Heart right ventricle (tissue), 16 donors: ENCODE data around the gene PLA2G2F. TPM values are rescaled to one million over a fixed set of nuclear protein-coding genes. Genes with fewer than 3 reads are reported as not detected.

Experiments used
- ATAC-seq, 8 donors: fragments of 200-7000 bp; cut with Tn5 transposase; one replicate each; pipeline ENCODE4 v1.9.1; 2020; ENCODE audit warnings: mild to moderate bottlenecking in 8 of 8, moderate library complexity in 8 of 8, moderate number of reproducible peaks in 1 of 8
- DNase-seq, 2 donors: peaks; one replicate each; pipeline ENCODE4 v3.0.0-alpha.2; 2020
- H3K27ac ChIP-seq, 10 donors: fragments of 200-600 bp; sonication (generic) in 2 of 10; one replicate each; pipeline versions ENCODE4 v1.5.0 to v1.8.0; 2020 to 2022; ENCODE audit warnings: mild to moderate bottlenecking in 3 of 10
- H3K27me3 ChIP-seq, 7 donors: fragments of 200-600 bp; one replicate each; pipeline ENCODE4 v1.8.0; 2021 to 2022; ENCODE audit warnings: mild to moderate bottlenecking in 2 of 7
- H3K36me3 ChIP-seq, 9 donors: fragments of 200-600 bp; sonication (generic) in 1 of 9; one replicate each; pipeline versions ENCODE4 v1.5.0 to v1.8.0; 2020 to 2022; ENCODE audit warnings: mild to moderate bottlenecking in 2 of 9
- H3K4me1 ChIP-seq, 9 donors: fragments of 200-600 bp; sonication (generic) in 1 of 9; one replicate each; pipeline versions ENCODE4 v1.5.0 to v1.8.0; 2020 to 2022; ENCODE audit warnings: mild to moderate bottlenecking in 4 of 9
- H3K4me3 ChIP-seq, 10 donors: fragments of 200-600 bp; sonication (generic) in 2 of 10; one replicate each; pipeline versions ENCODE4 v1.5.0 to v1.8.0; 2020 to 2022; ENCODE audit warnings: mild to moderate bottlenecking in 7 of 10, moderate library complexity in 2 of 10
- H3K9me3 ChIP-seq, 11 donors: fragments of 200-600 bp in 10 of 11; sonication (generic) in 2 of 11; one replicate each; pipeline versions ENCODE4 v1.5.0 to v1.8.0; 2013 to 2022; ENCODE audit warnings: mild to moderate bottlenecking in 2 of 11, control low read depth in 1 of 11, moderate library complexity in 1 of 11
- CTCF ChIP-seq, 9 donors: fragments of 200-600 bp; sonication (generic) in 2 of 9; IDR thresholded peaks; one replicate each; pipeline versions ENCODE4 v1.5.0 to v1.8.0; 2021 to 2022; ENCODE audit warnings: antibody characterized with exemption in 9 of 9, mild to moderate bottlenecking in 5 of 9, moderate library complexity in 1 of 9
- WGBS, 2 donors: extraction: QIAGEN DNeasy Blood & Tissue Kit; methylation state at CpG; one replicate each; pipeline ENCODE4 v1.1.7; 2013; ENCODE audit warnings: inconsistent platforms in 1 of 2; 5-methylcytosine and 5-hydroxymethylcytosine counted together
- intact Hi-C, 10 donors: fragments of 100-400 bp; cut with DNase I; formaldehyde crosslinking; loops; one replicate each; pipeline versions ENCODE4 v1.11.1 to v1.14.2; 2022
- polyA plus RNA-seq, 2 donors: library from polyadenylated mRNA; stranded (reverse); fragments of 200-250 nt; gene quantifications; one replicate each; pipeline ENCODE4 v1.2.3, GENCODE V29; 2013
- total RNA-seq, 10 donors: library from RNA; stranded (reverse); fragmentation: NEBNext Ultra II Directional in 3 of 10; extraction: Animal tissue kit (Norgen Biotek cat#: 25700) in 3 of 10; gene quantifications; one replicate each; pipeline versions ENCODE4 v1.2.1 to v1.2.4, GENCODE V29; 2021 to 2023
- donor health status: Arrhythmogenic right ventricular cardiomyopathy.
- donor health status: ischemic (EF 13 %, LVEDD 7.1; RV severe dilation, severe dysfunction).
- donor health status: healthy with polysubstance abuse.
- donor health status: DM: no; HTN: yes; CAD: no.
- donor health status: DM: no; HTN: no; CAD: no.
- donor health status: ischemic (EF 25% LVEDD 6.9; RV normal size, moderate dysfunction).
- donor health status: ischemic (EF 25% LVEDD 5.7; RV mildly dilated, moderate dysfunction).
- donor health status: healthy.
- donor health status: DM: yes; HTN: yes; CAD: no.
- donor health status: Ischemic cardiomyopathy.
- donor health status: ischemic (EF 35%, LVEDD 5.7; RV mildly dilated, moderate dysfunction).
- donor health status: nonischemic (EF 11% LVEDD 7.7; RV severe dilation, severe dysfunction).
- donor health status: DM: yes; HTN: yes; CAD: no.
- donor health status: PGD.
- donor health status: ischemic (EF 29% LVEDD 5.4; RV normal size, mild dysfunction).
- donor health status: nonischemic (EF 23%, LVEDD 6.1; RV moderate dilation, normal function).

The PLA2G2F gene
- total and polyA plus RNA-seq, 12 donors = not detected

- ATAC-seq (no peak), DNase-seq (no peak)
- peaks cover 0 to 15% (median 6%) of the 10 kb centered on the region in 9 donors for H3K4me1 ChIP-seq
- H3K4me3 ChIP-seq = no peak overlapping the region
- intact Hi-C loops = no loop called here
- no peak overlapping the region for H3K27ac ChIP-seq
- TF ChIP-seq CTCF (IDR thresholded peaks at IDR 0.05) = no peak
- peaks cover 0 to 25% (median 10%) of the 10 kb centered on the region in 7 donors for H3K27me3 ChIP-seq
- H3K9me3 ChIP-seq = peaks cover 0 to 20% (median under 1%) of the 10 kb centered on the region in 11 donors
- no peaks in the 10 kb centered on the region for H3K36me3 ChIP-seq
- 58 to 64% methylated on average over 17 of the region's 17 CpGs for WGBS, 2 donors
Measured at GRCh38 chr1:20166051-20166450, 26.9 kb downstream of the PLA2G2F start.

DNA sequence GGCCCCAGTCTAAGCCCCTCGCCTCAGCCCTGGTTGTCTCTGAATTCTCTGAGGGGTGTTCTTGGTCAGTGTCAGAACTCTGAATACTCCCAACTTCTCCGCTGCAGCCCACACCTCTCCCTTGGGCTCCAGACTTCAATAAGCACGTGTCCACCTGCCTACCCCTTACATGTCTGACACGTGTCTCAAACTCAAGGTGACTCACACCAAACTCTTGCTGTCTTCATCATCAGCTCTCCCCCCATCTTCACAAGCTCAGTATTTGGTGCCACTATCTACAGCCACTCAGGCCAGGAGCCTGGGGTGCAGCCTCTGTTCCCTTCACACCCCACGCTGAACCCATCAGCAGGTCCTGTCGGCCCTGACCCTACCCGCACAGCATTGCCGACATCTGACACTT is 28.0 kb downstream of the PLA2G2F start:
- ATAC-seq = no peak
- 77 to 86% methylated on average over 8 of the region's 8 CpGs for WGBS, 2 donors
- intact Hi-C loops = no loop called here
- DNase-seq = no peak
- TF ChIP-seq CTCF (IDR thresholded peaks at IDR 0.05) = no peak
- Histone ChIP-seq H3K36me3 (no peaks in the 10 kb centered on the region), H3K9me3 (peaks cover 0 to 10% (median 0%) of the 10 kb centered on the region in 11 donors), H3K27me3 (peaks cover 0 to 25% (median 10%) of the 10 kb centered on the region in 7 donors), H3K27ac (no peak overlapping the region), H3K4me3 (no peak overlapping the region), H3K4me1 (peaks cover 0 to 19% (median 6%) of the 10 kb centered on the region in 9 donors)

GRCh38 chr1:20168564-20169491 is 29.7 kb downstream of the PLA2G2F start:
- Histone ChIP-seq H3K27me3 (peaks cover 0 to 25% (median 10%) of the 10 kb centered on the region in 7 donors), H3K27ac (no peak overlapping the region), H3K36me3 (no peaks in the 10 kb centered on the region), H3K4me3 (no peak overlapping the region), H3K9me3 (no peaks in the 10 kb centered on the region), H3K4me1 (peaks cover 0 to 19% (median 6%) of the 10 kb centered on the region in 9 donors)
- no peak for ATAC-seq
- no peak for DNase-seq
- 76 to 80% methylated on average over 9 of the region's 9 CpGs for WGBS, 2 donors
- intact Hi-C loops = no loop called here
- TF ChIP-seq CTCF (IDR thresholded peaks at IDR 0.05) = no peak

DNA sequence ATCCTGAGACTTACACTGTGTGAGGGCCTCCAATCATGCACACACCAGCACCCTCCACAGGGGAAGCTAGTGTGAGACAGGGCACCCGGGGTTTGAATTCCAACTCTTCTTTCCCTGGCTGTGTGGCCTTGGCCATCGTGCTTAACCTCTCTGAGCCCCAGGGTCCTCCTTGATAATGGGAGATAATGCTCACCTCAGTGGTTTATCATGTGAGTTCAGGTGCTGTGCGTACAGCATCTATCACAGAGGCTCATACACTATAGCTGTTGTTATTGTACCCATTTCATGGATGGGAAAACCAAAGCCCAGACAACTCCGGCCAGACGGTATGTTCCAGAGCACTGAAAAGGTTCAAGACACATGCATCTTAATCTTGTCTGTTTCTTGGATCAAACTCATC is 30.8 kb downstream of the PLA2G2F start:
- Histone ChIP-seq H3K27ac (no peak overlapping the region), H3K9me3 (no peaks in the 10 kb centered on the region), H3K36me3 (no peaks in the 10 kb centered on the region), H3K4me3 (no peak overlapping the region), H3K4me1 (peaks cover 0 to 9% (median under 1%) of the 10 kb centered on the region in 9 donors), H3K27me3 (peaks cover 0 to 25% (median 10%) of the 10 kb centered on the region in 7 donors)
- TF ChIP-seq CTCF (IDR thresholded peaks at IDR 0.05) = no peak
- DNase-seq (no peak), ATAC-seq (no peak)
- 89 to 95% methylated on average over 5 of the region's 5 CpGs for WGBS, 2 donors
- intact Hi-C loops = no loop called here
